Renal pelvis (tissue), 12 donors: ENCODE measurements around the gene ACTR1B. TPM values are rescaled to one million over a fixed set of nuclear protein-coding genes. Genes with fewer than 3 reads are reported as not detected.
"Not testable (repeated sequence)": the region's sequence is repeated elsewhere in the genome, so short reads cannot be mapped to it uniquely, and the experiment has no call there.

Experiments
- DNase-seq: peaks from one replicate; pipeline ENCODE4 v3.0.0-alpha.2; 2013
- long read RNA-seq, 16 experiments: transcript quantifications; one replicate each; lab custom pipeline, GENCODE V29; 2026
- polyA plus RNA-seq, 3 donors: library from polyadenylated mRNA; unstranded; fragments of 120-200 nt; gene quantifications; one replicate each; pipeline ENCODE4 v1.2.1, GENCODE V29; 2013; ENCODE audit not compliant: insufficient read length in 3 of 3

Gene ACTR1B
- 10 to 100 TPM; 64.1 to 69.8 (median 67.4) TPM for polyA plus RNA-seq
- long read RNA-seq, donor 1, transcript ACTR1B-201 (11 exons, 2,243 nt): major isoform, 19 of 19 reads
- long read RNA-seq, donor 1, partial matches to known transcripts: 0 of 19 reads
- long read RNA-seq, donor 1, other reads (novel, unspliced or antisense): 0 of 19 reads
- long read RNA-seq, donor 2, transcript ACTR1B-201 (11 exons, 2,243 nt): major isoform, 13 of 30 reads
- long read RNA-seq, donor 2, partial matches to known transcripts: 17 of 30 reads
- long read RNA-seq, donor 2, other reads (novel, unspliced or antisense): 0 of 30 reads
- long read RNA-seq, donor 3, transcript ACTR1B-201 (11 exons, 2,243 nt): major isoform, 12 of 17 reads
- long read RNA-seq, donor 3, partial matches to known transcripts: 0 of 17 reads
- long read RNA-seq, donor 3, other reads (novel, unspliced or antisense): 5 of 17 reads
- long read RNA-seq, donor 4, transcript ACTR1B-201 (11 exons, 2,243 nt): major isoform, 15 of 15 reads
- long read RNA-seq, donor 4, partial matches to known transcripts: 0 of 15 reads
- long read RNA-seq, donor 4, other reads (novel, unspliced or antisense): 0 of 15 reads
- long read RNA-seq, donor 5, transcript ACTR1B-201 (11 exons, 2,243 nt): major isoform, 13 of 13 reads
- long read RNA-seq, donor 5, partial matches to known transcripts: 0 of 13 reads
- long read RNA-seq, donor 5, other reads (novel, unspliced or antisense): 0 of 13 reads
- long read RNA-seq, donor 6, transcript ACTR1B-201 (11 exons, 2,243 nt): major isoform, 15 of 33 reads
- long read RNA-seq, donor 6, partial matches to known transcripts: 18 of 33 reads
- long read RNA-seq, donor 6, other reads (novel, unspliced or antisense): 0 of 33 reads
- long read RNA-seq, donor 7, transcript ACTR1B-201 (11 exons, 2,243 nt): major isoform, 25 of 25 reads
- long read RNA-seq, donor 7, partial matches to known transcripts: 0 of 25 reads
- long read RNA-seq, donor 7, other reads (novel, unspliced or antisense): 0 of 25 reads
- long read RNA-seq, donor 8, transcript ACTR1B-201 (11 exons, 2,243 nt): major isoform, 10 of 10 reads
- long read RNA-seq, donor 8, partial matches to known transcripts: 0 of 10 reads
- long read RNA-seq, donor 8, other reads (novel, unspliced or antisense): 0 of 10 reads
- long read RNA-seq, donor 9, transcript ACTR1B-201 (11 exons, 2,243 nt): major isoform, 17 of 17 reads
- long read RNA-seq, donor 9, partial matches to known transcripts: 0 of 17 reads
- long read RNA-seq, donor 9, other reads (novel, unspliced or antisense): 0 of 17 reads
- long read RNA-seq, donor 10, transcript ACTR1B-201 (11 exons, 2,243 nt): major isoform, 13 of 13 reads
- long read RNA-seq, donor 10, partial matches to known transcripts: 0 of 13 reads
- long read RNA-seq, donor 10, other reads (novel, unspliced or antisense): 0 of 13 reads
- long read RNA-seq, donor 11, transcript ACTR1B-201 (11 exons, 2,243 nt): major isoform, 14 of 14 reads
- long read RNA-seq, donor 11, partial matches to known transcripts: 0 of 14 reads
- long read RNA-seq, donor 11, other reads (novel, unspliced or antisense): 0 of 14 reads
- long read RNA-seq, donor 12, transcript ACTR1B-201 (11 exons, 2,243 nt): major isoform, 30 of 30 reads
- long read RNA-seq, donor 12, partial matches to known transcripts: 0 of 30 reads
- long read RNA-seq, donor 12, other reads (novel, unspliced or antisense): 0 of 30 reads
- long read RNA-seq, donor 13, transcript ACTR1B-201 (11 exons, 2,243 nt): major isoform, 9 of 9 reads
- long read RNA-seq, donor 13, partial matches to known transcripts: 0 of 9 reads
- long read RNA-seq, donor 13, other reads (novel, unspliced or antisense): 0 of 9 reads
- long read RNA-seq, donor 14: 0 reads
- long read RNA-seq, donor 15, transcript ACTR1B-201 (11 exons, 2,243 nt): major isoform, 22 of 22 reads
- long read RNA-seq, donor 15, partial matches to known transcripts: 0 of 22 reads
- long read RNA-seq, donor 15, other reads (novel, unspliced or antisense): 0 of 22 reads
- long read RNA-seq, donor 16, transcript ACTR1B-201 (11 exons, 2,243 nt): major isoform, 23 of 23 reads
- long read RNA-seq, donor 16, partial matches to known transcripts: 0 of 23 reads
- long read RNA-seq, donor 16, other reads (novel, unspliced or antisense): 0 of 23 reads

DNA sequence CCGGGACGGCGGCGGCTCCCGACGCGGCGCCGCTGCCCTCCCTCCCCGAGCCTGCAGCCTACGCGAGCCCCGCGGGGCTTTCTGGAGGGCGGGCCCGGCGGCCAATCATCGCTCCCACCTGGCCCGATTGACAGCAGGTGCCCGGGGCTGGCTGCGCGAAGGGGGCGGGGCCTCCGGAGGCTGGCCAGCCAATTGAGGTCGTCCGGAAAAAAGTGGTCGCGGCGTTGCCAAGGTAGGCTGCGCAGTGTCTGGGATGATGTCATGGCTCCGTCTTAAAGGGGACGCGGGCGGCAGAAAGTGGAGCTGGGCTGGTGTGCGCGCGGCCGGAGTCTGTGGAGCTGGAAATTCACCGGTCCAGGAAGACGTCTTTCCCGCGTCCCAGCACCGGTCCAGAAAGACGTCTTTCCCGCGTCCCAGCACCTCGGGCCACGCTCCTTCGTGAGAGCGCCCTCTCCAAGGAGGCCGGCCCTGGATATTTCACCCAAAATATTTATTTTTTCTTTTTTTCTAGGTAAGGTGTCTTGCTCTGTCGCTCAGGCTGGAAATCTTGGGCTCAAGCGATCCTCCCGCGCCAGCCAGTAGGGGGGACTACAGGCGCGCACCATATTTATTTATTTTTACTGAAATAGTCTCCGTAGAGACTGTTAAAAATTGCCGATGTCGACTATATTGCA is at the start of gene ACTR1B:
Gene ACTR1B, minus strand, starts transcription at position 83 of the 674 bp plus-strand sequence. CDS start 154 bp downstream, outside the sequence.
- peak; percentile 98 for DNase-seq

DNA sequence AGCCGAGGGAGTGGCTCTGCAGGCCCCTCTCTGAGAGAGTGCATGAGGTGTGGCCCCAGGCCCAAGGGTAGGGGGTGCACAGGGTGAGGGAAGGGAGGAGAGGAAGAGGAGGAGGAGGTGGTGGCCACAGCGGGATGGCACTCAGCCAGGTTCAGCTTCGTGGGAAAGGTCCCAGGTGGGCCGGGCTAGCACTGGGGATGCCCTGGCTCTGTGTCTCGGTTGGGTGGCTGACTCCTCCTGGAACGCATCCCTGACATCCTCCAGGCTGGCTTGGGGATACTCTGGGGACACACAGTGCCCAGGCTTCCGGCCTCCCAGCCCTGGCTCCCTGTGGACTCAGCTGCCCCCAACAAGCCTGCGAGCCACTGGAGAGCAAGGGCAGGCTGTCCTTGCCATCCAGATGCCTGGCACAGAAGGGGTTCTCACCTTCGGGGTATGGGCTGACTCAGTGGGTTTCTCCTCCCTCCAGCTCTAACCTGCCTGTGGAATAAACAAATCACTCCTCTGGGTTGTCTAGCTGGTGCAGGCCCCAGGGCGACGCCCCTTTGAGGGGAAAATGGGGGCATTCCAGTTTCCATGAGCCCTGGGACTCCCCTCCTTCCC is 49.0 kb upstream of the ACTR1B start:
- DNase-seq: no peak

DNA sequence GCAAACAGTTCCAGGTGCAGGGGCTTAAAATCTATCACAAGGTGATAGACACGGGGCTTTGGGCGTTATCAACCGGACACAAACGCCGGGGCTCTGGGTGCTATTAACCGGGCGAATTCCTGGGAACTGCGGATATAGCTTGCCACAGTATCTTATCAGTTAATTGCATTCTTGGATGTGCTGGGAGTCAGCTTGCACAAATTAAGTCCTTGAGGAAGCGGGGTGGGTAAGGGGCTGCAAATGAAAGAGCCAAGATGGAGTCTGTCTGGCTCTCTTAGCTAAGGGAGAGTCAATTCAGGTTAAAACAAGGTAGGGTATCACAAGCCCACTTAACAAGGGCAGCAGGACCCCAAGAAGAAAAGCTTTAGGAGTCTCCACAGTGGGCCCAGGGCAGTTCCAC is 48.3 kb upstream of the ACTR1B start:
- not testable (repeated sequence) for DNase-seq

DNA sequence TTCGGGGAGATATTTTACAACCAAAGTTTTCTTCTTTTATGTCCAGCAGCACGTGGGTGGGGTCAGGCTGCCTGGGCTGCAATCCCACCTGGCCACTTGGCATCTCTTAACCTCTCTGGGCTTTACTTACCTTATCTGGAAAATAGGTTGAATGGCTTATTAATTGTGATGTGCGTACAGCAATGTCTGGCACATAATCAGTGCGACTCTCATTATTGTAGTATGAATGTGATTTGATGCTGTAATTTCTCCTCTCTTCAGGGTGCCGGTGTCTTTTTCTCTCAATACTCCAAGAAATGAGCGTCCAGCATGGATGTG is 47.5 kb upstream of the ACTR1B start:
- DNase-seq: no peak

DNA sequence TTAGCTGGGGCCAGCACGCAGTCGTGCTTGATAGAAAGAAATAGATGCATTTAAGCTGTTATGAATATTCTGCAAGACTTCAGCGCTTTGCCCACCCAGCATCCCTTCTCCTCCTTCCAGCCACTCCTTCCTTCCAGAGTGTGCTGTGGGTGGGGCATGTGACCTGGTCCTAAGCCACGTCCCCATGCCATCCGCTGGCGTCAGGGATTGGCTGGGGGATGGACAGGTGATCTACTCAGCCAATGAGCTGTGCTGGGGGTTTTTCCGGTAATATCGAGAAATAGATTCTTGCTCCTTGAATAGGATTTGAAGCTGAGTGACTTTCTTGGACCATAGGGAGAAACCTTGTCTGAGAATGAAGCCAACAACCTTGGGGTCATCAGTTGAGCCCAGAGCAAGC is 44.8 kb upstream of the ACTR1B start:
- no peak for DNase-seq

DNA sequence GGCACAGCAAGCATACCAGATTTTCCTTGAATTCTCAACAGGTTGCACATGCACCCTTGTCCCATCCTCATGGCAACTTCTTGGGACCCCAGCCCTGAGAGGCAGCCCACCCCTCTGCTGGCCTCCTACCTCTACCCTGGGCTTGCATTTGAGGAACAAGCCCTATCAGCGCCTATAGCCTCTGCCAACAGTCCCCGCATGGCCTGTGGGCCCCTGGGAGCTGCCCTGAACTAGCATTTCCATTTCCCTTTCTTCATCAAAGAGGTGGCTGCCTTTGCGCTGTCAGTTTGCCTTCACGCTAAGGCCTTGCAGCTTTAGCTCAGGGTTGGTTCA is 44.2 kb upstream of the ACTR1B start:
- DNase-seq: no peak

DNA sequence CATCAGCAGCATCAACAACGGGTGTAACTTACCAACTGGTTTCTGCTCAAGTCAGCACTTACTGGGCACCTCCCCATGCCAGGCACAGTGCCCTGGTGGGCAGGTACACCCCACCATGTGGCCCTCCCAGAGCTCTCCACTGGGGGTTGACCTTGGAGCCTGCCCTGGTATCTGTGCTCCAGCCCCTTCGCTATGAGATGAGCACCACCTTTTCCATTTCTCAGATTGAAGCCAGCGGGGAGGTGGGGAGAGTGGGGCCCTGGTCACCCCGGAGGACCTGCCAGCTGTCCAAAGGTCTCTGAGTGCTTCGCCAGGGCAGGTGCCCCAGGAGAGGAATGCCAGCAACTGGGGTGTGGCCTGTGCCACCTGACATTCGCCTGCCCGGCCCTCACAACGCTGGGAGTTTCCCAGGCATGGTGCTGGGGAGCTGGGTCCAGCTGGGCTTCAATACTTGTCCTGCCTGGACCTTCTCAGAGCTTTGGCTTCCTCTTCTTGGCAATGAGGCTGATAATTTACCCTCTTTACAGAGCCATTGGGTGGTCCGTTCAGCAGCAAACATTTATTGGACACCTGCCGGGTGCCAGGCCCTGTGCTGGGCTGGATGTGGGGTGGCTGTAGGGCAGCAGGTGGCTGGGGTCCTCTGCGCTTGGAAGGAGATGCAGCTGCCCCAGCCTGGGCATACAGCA is 43.7 kb upstream of the ACTR1B start:
- no peak for DNase-seq

DNA sequence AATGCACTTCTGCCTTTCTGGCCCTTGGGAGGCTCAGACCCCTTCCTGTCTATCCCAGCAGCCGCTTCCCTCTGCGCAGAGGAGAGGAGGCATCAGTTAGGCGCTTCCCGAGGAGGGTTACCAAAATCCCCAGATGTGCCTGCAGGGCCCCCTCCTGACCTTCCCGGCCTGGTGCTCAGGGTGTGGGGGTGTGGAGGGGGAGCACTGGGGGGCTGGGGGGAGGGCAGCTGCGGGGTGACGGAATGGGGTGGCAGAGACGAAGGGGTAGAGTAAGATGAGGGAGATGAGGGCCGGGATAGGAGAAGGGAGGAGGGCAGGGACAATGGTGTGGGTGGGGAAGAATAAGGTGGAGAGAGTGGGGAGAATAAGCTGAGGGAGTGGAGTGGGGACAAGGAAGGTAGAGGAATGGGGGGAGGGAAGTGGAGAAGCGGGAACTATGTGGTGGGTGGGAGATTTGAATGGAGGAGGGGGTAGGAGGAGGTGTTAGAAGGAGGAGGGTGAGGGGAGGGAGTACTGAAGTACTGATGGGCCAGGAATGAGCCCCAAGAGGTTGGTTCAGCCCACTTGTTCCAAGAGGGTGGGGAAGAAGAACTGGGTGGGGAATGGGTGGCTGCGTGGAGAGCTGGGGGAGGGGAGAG is 43.0 kb upstream of the ACTR1B start:
- no peak for DNase-seq

DNA sequence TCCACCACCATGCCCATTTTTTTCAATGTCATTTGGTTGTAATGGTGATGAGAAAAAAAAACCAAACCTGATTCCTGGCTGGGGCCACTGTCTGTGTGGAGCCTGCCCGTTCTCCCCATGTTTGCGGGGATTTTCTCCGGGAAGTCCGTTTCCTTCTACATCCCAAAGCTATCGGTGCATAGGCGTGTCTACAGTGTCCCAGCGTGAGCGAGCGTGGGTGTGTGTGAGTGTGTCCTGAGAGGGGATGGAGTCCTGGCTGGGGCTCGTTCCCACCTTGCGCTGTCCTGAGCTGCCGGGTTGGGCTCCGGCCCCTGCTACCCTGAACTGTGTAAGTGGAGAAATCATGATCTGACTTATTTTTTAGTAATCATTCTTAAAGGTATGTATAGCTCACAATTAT is 42.3 kb upstream of the ACTR1B start:
- no peak for DNase-seq

DNA sequence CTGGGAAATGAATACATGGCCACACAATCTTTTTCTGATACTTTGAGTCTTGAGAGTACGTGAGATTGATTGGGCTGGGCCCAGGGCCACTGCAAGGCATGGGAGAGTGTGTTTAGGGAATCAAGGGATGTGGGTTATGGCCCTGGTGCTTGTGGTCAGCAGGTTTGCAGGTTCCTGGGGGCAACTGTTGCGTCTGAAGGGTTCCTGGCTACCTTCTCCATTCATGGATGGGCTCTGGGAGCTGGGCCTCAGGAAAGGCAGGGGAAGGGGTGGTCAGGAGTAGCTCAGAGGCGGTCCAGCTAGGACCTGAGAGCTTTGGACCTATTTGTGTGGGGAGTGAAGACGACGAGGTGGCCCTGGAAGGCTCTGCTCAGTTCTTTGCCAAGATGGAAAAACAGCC is 41.1 kb upstream of the ACTR1B start:
- no peak for DNase-seq

DNA sequence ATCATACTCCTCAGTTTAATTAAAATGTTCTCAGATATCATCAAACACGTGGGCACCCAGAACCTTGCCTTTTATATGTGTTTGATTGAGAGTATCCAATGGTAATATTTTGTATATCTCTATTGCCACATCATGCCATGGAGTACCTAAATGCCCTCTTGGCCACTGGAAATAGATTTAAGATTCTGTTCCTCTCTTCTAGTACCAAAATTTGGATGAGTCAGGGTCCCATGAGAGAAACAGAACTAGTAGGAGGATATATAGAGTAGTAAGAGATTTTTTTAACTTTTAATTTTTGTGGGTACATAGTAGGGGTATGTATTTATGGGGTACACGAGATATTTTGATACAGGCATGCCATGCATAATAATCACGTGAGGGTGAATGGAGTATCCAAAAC is 39.9 kb upstream of the ACTR1B start:
- no peak for DNase-seq

DNA sequence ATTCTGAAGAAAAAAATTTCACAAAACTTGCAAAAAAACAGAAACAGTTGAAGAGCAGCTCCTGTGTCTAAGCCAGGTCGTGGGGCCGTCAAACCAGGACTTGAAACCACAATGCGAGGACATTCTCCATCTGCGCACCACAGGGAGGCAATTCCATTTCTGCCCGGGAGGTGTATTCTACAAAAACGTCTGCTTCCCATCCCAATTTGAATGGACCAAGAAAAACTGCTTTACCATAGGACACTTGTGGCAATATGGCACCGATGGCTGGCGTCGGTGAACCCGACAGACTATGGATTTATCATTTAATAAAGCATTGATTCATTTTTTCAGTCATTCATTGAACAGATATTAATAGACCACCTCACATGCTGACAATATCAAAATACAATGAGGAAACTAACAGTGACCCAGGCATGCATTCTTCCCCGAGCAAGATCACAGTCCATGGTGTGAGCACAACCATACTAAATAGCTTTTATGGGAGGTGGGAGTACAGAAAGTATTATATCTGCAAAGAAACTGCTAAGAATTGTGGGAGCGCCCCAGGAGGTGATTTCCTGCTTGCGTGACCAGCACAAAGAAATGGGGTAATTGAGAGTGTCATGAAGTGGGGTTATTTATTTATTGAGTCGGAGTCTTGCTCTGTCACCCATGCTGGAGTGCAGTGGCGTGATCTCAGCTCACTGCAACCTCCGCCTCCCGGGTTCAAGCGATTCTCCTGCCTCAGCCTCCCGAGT is 39.1 kb upstream of the ACTR1B start:
- no peak for DNase-seq

DNA sequence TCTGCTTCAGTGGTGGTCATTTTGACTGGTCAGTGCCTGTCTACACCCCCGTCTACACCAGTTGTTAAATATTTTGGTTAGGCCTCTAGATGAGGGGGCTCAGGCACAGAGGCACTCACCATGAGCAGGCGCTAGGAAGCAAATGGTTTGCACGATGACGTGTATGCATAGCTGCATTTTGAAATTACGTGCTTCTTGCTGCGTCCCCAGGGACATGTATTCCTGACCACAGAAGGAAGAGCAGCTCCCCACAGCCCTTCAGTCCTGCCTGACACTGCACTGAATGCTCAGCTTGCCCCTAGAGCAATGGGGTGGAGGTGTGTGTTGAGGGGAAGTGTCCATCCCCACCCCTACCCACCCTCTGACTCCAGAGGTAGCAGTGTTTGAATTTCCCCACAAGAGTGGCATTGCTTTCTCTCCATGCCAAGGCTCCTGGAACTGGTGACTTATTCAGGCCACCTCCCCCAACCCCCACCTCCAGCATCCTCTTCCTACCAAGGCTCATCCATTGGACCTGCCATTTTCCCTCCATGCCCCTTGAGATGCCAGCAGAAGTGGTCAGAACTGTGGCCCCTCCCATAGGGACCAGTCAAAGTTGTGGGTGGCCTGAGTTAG is 38.1 kb upstream of the ACTR1B start:
- no peak for DNase-seq

DNA sequence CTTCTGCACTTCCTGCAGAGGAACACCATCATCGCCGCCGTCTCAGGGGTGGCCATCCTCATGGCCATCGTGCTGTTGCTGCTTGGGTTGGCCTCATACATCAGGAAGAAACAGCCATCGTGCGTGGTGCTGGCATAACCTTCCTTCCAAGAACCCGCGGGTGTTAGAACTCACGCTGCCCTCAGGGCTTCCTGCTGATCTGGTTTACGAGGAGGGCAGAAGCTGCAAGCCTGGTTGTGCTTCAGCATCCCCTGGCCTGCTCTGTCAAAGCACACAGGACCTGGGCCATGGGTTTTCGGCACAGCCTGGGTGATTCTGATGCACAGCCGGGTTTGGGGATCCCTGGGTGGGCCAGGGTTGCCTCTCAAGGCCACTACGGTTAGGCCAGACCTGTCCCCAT is 37.3 kb upstream of the ACTR1B start:
- DNase-seq: no peak

DNA sequence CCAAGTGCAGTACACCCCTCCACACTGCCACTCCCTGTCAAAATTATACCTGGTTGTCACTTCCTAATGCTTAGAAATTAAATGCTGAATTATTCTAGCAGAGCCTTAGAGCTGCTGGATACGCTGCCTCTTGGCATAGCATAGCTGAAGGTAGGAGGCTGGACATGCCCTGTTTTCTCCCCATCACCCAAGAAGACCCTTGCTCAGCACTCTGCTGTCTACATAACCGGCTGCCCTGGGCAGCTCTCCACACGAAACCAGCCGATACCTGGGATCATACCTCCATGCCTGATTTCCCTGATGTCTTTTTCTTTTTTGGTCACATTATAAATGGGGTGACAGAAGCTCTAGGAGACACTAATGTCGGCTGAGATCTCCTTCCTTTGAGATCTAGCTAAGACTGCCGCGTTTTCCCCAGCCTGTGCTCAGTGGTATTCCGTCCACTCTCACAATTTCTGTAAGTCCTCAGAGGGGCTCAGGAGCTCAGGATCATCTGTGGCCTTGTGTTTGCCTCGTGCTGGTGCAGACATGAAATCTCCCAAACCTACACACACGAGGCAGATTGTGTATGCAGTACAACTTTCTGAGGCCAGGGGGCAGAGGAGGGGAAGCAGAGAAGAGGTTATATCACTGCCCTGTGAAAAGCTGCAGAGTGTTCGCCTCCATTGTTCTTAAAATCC is 36.1 kb upstream of the ACTR1B start:
- peak; percentile 65 for DNase-seq

DNA sequence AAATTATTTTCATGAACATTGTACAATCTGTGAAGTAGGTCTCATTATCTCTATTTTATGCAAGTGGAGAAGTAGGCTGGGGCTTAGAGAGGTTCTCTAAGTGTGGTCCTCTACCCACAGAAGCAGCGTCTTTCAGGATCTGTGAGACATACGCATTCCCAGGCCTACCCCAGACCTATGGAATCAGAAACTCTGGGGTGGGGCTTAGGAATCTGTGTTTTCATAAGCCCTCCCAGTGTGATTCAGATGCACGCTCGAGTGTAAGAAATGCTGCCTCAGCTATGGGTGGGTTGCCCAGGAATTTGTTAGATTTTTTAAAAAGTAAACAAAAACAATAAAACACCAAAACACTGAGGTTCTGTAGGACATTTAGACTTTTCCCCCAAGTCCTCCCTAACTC is 34.7 kb upstream of the ACTR1B start:
- no peak for DNase-seq
